GM12891 (cell line): ENCODE results near the gene CRYGB.

Experiments
- PAX5 ChIP-seq: IDR thresholded peaks from 2 replicates; pipeline ENCODE4 v1.6.1; 2011; ENCODE audit warnings: low read length, moderate library complexity, mild to moderate bottlenecking; ENCODE audit not compliant: insufficient read depth, severe bottlenecking
- POLR2A ChIP-seq: IDR thresholded peaks from 2 replicates; pipeline ENCODE4 v1.6.1; 2011; ENCODE audit warnings: low read depth, low read length, control low read depth
- POLR2AphosphoS5 ChIP-seq: IDR thresholded peaks from 2 replicates; pipeline ENCODE4 v1.6.1; 2011; ENCODE audit warnings: low read depth, low read length, control low read depth
- TAF1 ChIP-seq: IDR thresholded peaks from 2 replicates; pipeline ENCODE4 v1.6.1; 2011; ENCODE audit warnings: low read depth, low read length, control low read depth

- no peak for TF ChIP-seq TAF1
- TF ChIP-seq POLR2A = no peak
- no peak for TF ChIP-seq POLR2AphosphoS5
- TF ChIP-seq PAX5 = no peak
These were observed 4.1 kb upstream of the CRYGB start for GRCh38 chr2:208150094-208150493.
